A172 (cell line): ENCODE measurements around the gene RGS12. TPM values are rescaled to one million over a fixed set of nuclear protein-coding genes. Genes with fewer than 3 reads are reported as not detected.

Source experiments
- DNase-seq: peaks from one replicate; pipeline ENCODE4 v3.0.0-alpha.2; 2015; ENCODE audit warnings: low spot score
- total RNA-seq: library from RNA; depleted of rRNA; stranded (reverse); fragments of >200 nt; shearing (Covaris generic); gene quantifications from 2 replicates; pipeline ENCODE4 v1.2.3, GENCODE V29; 2014

RGS12 gene
- total RNA-seq, 1 experiment from 2014 or later = 12.4 TPM

DNA sequence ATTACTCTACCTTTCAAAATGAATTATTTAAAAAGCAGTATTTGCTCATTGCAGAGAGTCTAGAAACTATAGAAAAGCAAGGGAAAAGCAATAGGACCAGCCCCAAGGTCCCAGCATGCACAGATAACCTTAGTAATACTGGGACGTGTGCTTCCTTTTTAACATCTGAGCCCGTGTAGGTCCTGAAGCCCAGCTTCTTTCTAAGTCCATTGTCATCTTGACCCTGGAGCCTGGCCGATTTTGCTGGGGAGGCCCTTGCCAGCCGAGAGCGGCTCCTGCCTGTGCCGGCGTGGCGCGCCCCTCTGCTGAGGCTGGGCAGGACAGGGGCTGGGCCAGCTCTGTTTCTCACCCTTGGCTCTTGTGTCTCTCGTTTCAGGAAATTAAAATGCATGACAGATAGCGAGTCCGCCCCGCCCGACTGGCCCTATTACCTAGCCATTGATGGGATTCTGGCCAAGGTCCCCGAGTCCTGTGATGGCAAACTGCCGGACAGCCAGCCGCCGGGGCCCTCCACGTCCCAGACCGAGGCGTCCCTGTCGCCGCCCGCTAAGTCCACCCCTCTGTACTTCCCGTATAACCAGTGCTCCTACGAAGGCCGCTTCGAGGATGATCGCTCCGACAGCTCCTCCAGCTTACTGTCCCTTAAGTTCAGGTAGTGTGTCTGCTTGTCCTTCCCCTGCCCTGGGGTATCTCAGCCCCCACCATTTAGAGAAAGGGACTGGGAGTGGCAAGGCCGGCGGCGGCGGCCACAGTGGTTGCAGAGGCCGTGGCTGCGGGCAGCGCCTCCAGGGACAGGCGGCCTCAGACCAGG, 39.8 kb upstream of the RGS12 start:
- no peak for DNase-seq

DNA sequence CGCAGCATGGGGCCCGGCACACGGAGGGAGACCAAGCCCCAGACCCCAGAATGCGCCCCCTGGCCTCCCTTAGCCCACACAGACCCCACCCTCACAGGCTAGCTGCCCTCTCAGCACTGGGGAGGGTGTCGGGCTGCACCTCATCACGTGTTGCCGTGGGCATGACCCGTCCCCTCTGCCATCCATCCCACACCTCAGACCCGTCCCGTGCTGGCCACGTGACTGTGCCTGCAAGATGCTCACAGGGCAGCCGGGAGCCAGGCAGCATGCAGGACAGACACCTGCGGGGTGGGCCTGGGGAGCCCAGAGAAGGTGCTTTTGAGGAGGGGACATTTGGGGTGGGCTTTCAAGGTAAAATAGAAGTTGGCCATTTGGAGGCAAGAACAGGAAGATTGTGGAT, 39.0 kb upstream of the RGS12 start:
- DNase-seq = no peak

DNA sequence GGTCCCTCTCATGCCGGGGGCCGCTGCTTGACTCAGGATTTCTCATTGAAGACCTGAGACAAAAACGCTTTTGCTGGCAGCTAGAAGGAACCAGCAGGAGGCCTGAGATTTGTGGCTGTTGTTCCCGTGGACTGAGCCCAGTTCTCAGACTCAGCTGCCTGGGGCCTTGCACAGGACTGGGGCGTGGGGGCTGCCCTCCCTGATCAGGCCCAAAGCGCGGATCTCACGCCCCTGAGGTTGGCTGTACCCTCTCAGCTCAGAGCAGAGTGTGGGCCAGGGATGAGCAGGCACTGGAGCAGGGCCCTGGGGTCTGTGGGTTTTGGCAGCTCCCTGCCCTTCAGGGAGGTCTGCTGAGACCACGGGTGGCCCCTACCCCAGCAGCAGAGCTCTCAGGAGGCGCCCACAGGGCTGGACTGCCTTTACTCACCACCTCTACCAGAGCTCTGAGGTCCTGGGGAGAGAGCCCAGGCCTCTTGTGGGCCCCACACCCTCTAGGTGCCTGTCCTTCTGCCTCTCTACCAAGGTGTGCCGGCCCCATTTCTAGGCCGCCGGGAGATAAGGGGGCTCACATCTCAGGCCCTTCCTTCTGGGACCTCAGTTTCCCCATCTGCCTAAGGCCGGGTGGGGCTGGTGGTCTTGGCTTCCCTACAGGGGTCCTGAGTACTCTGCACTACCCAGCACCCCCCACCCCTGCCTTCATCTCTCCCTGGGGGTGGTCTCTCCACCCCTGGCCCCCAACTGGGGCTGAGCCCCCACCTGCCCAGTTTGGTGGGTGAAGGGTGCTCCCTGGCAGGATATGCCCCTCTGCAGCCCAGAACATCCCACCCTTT, 38.3 kb upstream of the RGS12 start:
- no peak for DNase-seq

- DNase-seq = no peak
These were observed 37.1 kb upstream of the RGS12 start for GRCh38 chr4:3255611-3256186.

GRCh38 chr4:3256230-3257102, 36.4 kb upstream of the RGS12 start:
- no peak for DNase-seq

- DNase-seq = no peak
These were observed 35.7 kb upstream of the RGS12 start for GRCh38 chr4:3257103-3257555.

GRCh38 chr4:3257556-3258482, 35.0 kb upstream of the RGS12 start:
- peak; percentile 64 for DNase-seq

DNA sequence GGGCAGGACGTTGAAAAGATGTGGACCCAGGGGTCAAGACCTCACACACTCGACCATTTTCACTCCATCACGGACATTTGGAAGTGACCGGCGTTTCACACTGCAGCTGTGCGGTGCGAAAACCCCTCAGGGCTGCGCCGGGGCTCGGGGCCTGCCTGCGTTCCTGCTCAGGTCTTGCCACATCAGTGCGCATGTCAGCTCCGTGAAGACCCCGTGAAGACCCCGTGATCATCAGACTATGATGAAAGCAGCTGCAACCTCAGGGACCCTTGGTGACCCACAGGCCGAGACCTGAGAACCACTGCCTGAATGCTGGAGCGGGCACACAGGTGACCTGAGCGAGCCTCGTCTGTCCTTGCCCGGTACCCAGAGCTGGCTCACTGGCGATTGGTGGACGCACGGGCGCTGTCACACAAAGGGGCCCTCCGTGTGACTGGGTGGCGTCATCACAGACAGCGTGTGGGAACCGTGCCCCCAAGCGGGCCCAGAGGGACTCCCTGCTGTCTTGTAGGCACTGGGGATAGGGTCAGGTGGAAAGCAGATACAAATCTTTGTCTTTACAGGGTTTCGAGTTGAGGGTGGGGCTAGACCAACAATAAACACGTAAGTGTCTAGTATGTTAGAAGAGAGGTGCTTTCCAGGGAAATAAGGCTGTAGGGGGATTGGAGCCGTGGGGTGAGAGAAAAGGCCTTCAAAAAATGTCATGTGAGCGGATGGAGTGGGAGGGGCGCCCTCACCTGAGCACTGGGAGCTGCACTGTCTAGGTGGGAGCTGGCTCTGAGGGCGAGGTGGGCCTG, 31.2 kb upstream of the RGS12 start:
- no peak for DNase-seq

- no peak for DNase-seq
These were observed 30.4 kb upstream of the RGS12 start for GRCh38 chr4:3262208-3263052.

DNA sequence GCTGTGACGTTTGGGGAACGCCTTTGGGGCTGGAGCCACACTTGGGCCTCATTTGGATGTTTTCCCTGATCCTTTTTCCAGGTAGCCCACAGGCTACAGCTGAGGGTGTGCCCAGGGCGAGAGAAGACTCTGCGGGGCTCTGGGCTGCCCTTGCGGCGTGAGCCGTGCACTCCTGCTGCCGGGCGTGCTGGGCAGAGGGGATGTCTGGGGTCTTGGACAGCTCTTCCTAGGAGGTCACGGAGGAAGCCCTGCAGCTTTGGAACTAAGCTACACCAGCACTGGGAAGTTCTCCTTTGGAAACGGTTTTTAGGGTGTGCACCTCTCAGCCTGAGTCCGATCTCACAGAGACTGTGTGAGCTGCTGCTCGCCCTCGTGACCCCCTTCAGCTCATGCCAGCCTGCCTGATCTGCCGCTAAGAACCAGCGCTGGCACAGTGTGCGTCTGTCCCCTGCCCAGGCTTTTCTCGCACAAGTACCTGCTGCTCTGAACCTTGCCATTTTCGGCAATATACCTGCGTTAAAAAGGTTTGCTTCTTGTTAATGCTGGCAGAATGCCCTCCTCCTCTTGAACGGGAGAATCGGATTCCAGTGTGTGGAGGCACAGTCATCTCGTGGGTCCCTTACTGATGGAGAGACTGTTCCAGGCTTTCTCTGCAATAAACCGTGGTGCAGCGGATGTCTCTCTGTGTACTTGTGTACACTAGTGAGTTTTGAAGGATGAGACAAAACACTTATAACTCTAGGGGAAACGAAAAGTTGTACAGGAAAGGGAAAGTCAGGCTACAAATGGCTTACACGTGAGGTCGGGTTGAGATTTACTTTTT, 29.6 kb upstream of the RGS12 start:
- DNase-seq = no peak

- no peak for DNase-seq
These were observed 29.0 kb upstream of the RGS12 start for GRCh38 chr4:3263876-3264193.

GRCh38 chr4:3266076-3266475, 26.7 kb upstream of the RGS12 start:
- DNase-seq = no peak

GRCh38 chr4:3267576-3268394, 25.0 kb upstream of the RGS12 start:
- no peak for DNase-seq

DNA sequence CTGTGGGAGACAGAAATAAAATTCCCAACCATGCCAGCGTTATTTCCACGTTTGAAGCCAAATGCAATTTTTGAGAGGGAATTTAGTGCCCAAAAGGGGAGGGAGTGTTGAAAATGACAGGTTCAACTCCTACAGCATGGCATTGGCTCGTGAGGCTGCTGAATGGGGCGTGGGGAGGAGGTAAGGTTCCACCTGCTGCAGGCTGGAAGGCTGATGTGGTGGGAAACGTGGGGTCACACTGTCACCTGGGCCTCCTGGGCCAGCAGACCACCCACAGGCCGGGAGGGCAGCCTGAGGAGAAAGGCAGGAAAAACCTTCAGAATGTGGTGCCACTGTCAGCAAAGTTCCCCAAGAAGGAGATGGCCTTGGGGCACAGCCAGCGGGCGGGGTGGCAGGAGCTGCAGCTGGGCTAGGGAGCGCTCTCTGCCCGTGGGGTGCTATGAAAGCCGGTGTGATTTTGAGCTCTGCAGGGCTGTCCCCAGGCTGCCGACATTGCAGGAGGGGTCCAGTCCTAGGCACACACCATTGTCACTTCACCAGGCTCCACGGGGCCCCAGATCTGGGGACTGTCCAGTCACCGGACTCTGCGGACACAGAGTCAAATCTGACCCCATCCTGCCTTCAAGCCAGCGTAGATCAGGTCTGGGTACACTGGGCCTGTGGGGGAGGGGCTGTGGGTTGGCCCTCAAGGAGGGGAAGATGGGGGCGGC, 24.3 kb upstream of the RGS12 start:
- DNase-seq = no peak

- DNase-seq = no peak
These were observed 23.5 kb upstream of the RGS12 start for GRCh38 chr4:3269105-3269927.
